ENCODE measurements around the gene DVL2. TPM values are rescaled to one million over a fixed set of nuclear protein-coding genes. Genes with fewer than 3 reads are reported as not detected.

DVL2 gene
- total and polyA plus RNA-seq, 2 of the 13 experiments (the other 11 are each of a cell fraction or from before 2014, with no cell fraction given), result 5.7 to 38.2 TPM

- TF ChIP-seq AHDC1 (CRISPR knock-in tag; IDR thresholded peaks at IDR 0.05; ENCODE audit: borderline replicate concordance) (no peak), MXD1 (CRISPR knock-in tag; IDR thresholded peaks at IDR 0.05) (peak; percentile 78), FOXP1 (IDR thresholded peaks at IDR 0.05) (no peak), FOXP1 (CRISPR knock-in tag; IDR thresholded peaks at IDR 0.05) (peak; percentile 22; the same call in 1 of the 2 replicates), ZBTB49 (CRISPR knock-in tag; IDR thresholded peaks at IDR 0.05; ENCODE audit: borderline replicate concordance) (no peak), ZNF136 (CRISPR knock-in tag; IDR thresholded peaks at IDR 0.05; ENCODE audit: low read depth) (0 out of 2 replicates have a peak, but pooled peaks have one; percentile 17), ZNF777 (CRISPR knock-in tag; IDR thresholded peaks at IDR 0.05) (peak; percentile 69), ARNTL (CRISPR knock-in tag; IDR thresholded peaks at IDR 0.05) (0 out of 2 replicates have a peak, but pooled peaks have one; percentile 11), GLI4 (CRISPR knock-in tag; IDR thresholded peaks at IDR 0.05; ENCODE audit: borderline replicate concordance) (0 out of 2 replicates have a peak, but pooled peaks have one; percentile 3), EHMT2 (IDR thresholded peaks at IDR 0.05; ENCODE audit: borderline replicate concordance, low read depth, low read length) (no peak), ZNF619 (CRISPR knock-in tag; IDR thresholded peaks at IDR 0.05) (peak; percentile 25; the same call in 1 of the 2 replicates), ETV5 (CRISPR knock-in tag; IDR thresholded peaks at IDR 0.05; ENCODE audit: borderline replicate concordance) (peak; percentile 80), ZNF138 (CRISPR knock-in tag; IDR thresholded peaks at IDR 0.05; ENCODE audit: low read depth) (peak; percentile 65; the same call in 1 of the 2 replicates), REXO4 (CRISPR knock-in tag; IDR thresholded peaks at IDR 0.05; ENCODE audit: borderline replicate concordance) (no peak), ZNF20 (CRISPR knock-in tag; IDR thresholded peaks at IDR 0.05) (no peak), ZNF513 (CRISPR knock-in tag; conservative IDR thresholded peaks at IDR 0.05) (no peak), KAT2B (IDR thresholded peaks at IDR 0.05; ENCODE audit: borderline replicate concordance, low read depth, low read length) (no peak)
These were observed 18.1 kb upstream of the DVL2 start, which contains the start of gene ELP5 (continued) for GRCh38 chr17:7252176-7253043.

Measured in HepG2 (cell line).